Measurements from ENCODE around the gene SHBG. TPM values are rescaled to one million over a fixed set of nuclear protein-coding genes. Genes with fewer than 3 reads are reported as not detected.

SHBG gene
- total RNA-seq, 4 donors from 2014 or later, result 2.1 to 38.0 (median 16.3) TPM

DNA sequence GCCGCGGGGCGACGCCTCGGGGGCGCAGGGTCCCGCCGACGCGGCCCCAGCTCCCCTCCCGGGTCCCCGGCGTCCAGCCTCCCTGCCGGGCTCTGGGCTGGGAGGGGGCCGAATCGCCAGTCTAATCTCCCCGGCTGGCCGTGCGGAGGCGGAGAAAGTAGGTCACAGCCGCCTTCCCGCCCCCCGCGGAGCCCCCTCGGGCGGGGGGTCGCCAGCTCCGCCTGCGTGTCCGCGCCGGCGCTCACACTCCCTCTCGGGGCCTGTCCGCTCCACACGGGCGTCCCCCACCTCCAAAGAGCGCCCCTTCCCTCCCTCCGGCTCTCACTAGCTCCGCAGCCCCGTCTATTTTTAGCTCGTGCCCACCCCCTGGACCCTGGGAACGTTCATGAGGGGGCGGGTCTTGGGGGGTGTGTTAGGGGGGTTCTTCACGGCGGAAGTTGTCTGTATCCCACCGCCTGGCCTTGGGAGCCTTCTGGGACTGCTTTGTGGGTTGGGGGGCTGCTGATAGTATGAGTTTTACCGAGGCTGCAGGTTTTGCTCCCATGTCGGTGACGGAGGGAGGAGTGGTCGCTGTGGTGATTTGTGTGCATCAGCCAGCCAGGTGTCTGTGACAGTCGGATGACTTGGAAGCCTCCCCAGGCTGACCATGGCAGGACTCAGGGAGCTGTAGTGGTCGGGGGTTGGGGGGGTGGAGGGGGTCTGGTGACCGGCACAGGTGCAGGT, 21.9 kb downstream of the SHBG start:
- H3K9me3 ChIP-seq, result no peaks in the 10 kb centered on the region
- H3K4me3 ChIP-seq, result peak overlapping the region; percentile 39 to 59 (median 56)
- TF ChIP-seq POLR2A (IDR thresholded peaks at IDR 0.05), result no peak
- TF ChIP-seq, protein P1, sequence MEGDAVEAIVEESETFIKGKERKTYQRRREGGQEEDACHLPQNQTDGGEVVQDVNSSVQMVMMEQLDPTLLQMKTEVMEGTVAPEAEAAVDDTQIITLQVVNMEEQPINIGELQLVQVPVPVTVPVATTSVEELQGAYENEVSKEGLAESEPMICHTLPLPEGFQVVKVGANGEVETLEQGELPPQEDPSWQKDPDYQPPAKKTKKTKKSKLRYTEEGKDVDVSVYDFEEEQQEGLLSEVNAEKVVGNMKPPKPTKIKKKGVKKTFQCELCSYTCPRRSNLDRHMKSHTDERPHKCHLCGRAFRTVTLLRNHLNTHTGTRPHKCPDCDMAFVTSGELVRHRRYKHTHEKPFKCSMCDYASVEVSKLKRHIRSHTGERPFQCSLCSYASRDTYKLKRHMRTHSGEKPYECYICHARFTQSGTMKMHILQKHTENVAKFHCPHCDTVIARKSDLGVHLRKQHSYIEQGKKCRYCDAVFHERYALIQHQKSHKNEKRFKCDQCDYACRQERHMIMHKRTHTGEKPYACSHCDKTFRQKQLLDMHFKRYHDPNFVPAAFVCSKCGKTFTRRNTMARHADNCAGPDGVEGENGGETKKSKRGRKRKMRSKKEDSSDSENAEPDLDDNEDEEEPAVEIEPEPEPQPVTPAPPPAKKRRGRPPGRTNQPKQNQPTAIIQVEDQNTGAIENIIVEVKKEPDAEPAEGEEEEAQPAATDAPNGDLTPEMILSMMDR (IDR thresholded peaks at IDR 0.05), result no peak
- peaks cover 0 to 20% (median 12%) of the 10 kb centered on the region in 4 donors for H3K4me1 ChIP-seq
- H3K36me3 ChIP-seq, result no peaks in the 10 kb centered on the region
- DNase-seq, result no peak
- peaks cover 0 to 23% of the 10 kb centered on the region in 2 donors for H3K27me3 ChIP-seq
- peak overlapping the region in 3 of 4 donors; percentile 26 to 46 (median 39) for H3K27ac ChIP-seq

DNA sequence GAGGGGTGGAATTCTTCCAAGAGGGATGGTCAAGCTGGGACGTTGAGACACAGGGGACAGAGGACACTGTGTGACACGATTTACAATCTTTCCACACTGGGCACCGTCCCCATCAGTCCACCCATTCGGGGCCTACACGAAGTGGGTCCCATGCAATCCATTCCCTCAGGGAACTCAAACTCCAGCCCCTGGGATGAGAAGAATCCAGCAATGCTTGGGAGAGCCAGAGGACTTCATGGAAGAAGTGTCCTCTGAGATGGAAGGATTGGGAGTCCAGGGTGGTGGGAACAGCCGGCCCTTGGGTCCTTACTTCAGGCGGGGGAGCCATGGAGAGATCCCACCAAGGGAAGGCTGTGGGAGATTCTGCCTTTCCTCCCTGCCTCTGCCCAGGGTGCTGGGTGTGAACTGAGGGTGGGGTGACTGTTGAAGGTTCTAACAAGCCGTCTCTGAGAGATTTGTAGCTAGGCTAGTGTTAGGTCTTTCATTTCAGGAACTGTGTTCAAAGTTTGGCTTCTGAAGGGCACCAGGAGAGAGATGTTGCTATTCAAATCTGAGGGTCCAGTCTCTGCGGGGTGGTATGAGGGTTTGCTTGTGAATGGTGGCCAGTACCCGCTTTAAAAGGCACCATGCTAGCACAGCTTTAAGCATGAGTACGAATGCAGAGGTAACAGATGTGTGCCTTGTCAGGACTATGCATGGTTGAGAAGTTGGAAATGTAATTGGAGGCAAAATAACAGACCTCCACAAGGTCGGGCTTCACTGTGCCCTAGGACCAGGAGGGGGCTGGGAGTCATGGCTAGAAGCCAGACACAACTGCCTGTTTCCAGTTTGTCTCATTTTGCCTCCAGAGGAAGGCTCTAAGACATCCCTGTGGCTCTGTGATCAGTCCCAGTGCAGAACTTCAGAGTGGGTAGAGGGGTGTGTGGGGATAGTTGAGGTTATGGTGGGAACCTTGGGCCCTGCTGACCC, 22.7 kb downstream of the SHBG start:
- H3K9me3 ChIP-seq, result no peaks in the 10 kb centered on the region
- H3K27ac ChIP-seq, result no peak overlapping the region
- H3K4me3 ChIP-seq, result no peak overlapping the region
- H3K27me3 ChIP-seq, result peaks cover 0 to 23% of the 10 kb centered on the region in 2 donors
- no peaks in the 10 kb centered on the region for H3K36me3 ChIP-seq
- DNase-seq, result no peak
- TF ChIP-seq, protein P1 (IDR thresholded peaks at IDR 0.05), result no peak
- no peak for TF ChIP-seq POLR2A (IDR thresholded peaks at IDR 0.05)
- H3K4me1 ChIP-seq, result peaks cover 0 to 20% (median 12%) of the 10 kb centered on the region in 4 donors

DNA sequence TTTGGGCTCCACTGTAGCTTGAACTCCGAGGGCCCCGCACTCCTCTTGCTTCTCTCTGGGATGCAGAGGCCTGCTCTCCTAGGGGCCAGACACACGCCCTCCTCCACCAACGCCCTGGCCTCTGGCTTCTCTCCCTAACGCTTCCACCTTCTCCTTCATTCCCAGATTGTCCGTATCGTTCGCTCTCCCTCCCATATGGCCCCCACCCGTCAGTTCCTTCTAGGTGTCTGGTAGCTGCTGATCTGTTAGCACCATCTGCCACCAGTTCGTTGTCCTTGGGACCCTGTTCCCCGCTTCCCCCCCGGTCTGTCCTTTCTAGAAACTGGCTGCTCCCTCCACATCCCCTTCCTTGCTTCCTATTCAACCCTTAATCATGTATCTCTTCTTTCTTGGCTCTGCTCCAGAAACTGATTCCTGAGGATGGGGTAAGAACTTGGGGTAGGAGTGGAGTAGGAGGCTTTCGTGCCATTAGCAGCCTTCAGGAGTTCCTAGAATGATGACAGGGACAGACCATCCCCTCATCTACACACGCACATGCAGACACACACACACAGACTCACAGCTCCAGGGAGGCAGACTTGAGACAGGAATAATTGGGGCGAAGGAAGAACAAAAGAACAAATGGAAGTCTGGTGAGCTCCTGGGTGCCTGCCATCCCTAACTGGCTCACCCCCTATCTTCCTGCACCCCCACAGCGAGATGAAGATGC, 25.1 kb downstream of the SHBG start:
- no peaks in the 10 kb centered on the region for H3K9me3 ChIP-seq
- no peak overlapping the region for H3K27ac ChIP-seq
- no peak overlapping the region for H3K4me3 ChIP-seq
- H3K27me3 ChIP-seq, result peaks cover 0 to 20% of the 10 kb centered on the region in 2 donors
- no peaks in the 10 kb centered on the region for H3K36me3 ChIP-seq
- TF ChIP-seq POLR2A (IDR thresholded peaks at IDR 0.05), result no peak
- no peak for DNase-seq
- peaks cover 0 to 18% (median 11%) of the 10 kb centered on the region in 4 donors for H3K4me1 ChIP-seq

DNA sequence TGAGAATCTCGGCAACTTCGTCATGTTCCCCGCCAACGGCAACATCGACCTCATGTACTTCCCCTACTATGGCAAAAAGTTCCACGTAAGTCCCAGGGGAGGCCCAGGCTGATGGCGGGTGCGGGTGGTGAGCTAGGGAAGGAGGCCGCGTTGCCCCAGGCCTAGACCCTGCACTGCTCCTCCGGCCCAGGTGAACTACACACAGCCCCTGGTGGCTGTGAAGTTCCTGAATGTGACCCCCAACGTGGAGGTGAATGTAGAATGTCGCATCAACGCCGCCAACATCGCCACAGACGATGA, 25.6 kb downstream of the SHBG start:
- Histone ChIP-seq H3K4me3 (no peak overlapping the region), H3K4me1 (peaks cover 0 to 13% (median 6%) of the 10 kb centered on the region in 4 donors), H3K9me3 (no peaks in the 10 kb centered on the region), H3K27ac (no peak overlapping the region), H3K36me3 (no peaks in the 10 kb centered on the region), H3K27me3 (peaks cover 0 to 15% of the 10 kb centered on the region in 2 donors)
- DNase-seq, result no peak
- no peak for TF ChIP-seq POLR2A (IDR thresholded peaks at IDR 0.05)
- TF ChIP-seq, protein P1 (IDR thresholded peaks at IDR 0.05), result no peak

DNA sequence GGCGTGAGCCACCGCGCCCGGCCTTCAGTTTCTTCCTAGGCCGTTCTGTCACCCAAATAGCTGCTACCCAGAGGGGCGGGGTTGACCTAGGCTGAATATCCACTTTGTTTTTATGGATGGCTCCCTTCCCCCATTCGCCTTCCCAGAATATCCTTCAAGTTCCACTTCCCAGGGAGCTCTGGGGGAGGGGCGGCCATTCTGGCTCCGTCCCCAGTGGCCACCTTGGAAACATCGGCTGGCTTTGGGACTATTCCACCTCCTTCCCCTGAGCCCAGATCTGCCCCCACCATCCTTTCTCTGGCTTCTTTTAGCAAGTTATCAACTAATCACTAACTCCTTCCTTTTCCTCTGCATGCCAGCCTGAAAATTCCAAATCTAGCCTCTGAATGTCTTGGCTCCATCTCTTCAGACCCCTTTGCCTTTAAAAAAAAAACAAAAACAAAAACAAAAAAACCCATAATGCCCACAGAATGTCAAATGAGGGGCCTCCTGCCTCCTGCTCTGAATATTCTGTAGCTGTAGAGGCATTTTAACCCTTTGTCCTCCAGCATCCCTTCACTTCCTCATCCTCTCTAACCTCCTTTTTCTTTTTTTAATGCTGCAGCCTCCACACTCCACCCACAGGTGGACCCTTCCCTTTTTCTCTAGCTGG, 27.1 kb downstream of the SHBG start:
- no peaks in the 10 kb centered on the region for H3K9me3 ChIP-seq
- TF ChIP-seq, protein P1 (IDR thresholded peaks at IDR 0.05), result no peak
- no peak for TF ChIP-seq POLR2A (IDR thresholded peaks at IDR 0.05)
- H3K27me3 ChIP-seq, result no peaks in the 10 kb centered on the region
- no peak overlapping the region for H3K27ac ChIP-seq
- H3K36me3 ChIP-seq, result no peaks in the 10 kb centered on the region
- H3K4me1 ChIP-seq, result no peaks in the 10 kb centered on the region
- DNase-seq, result no peak
- H3K4me3 ChIP-seq, result no peak overlapping the region

Measured in Peyer's patch (tissue), 4 donors.